ENCODE data around the gene DGKI. TPM values are rescaled to one million over a fixed set of nuclear protein-coding genes. Genes with fewer than 3 reads are reported as not detected.
"Not testable (repeated sequence)": the region's sequence is repeated elsewhere in the genome, so short reads cannot be mapped to it uniquely, and the experiment has no call there.

Gene DGKI
- total RNA-seq, 4 donors from 2014 or later: 0.42 to 6.2 (median 2.0) TPM

DNA sequence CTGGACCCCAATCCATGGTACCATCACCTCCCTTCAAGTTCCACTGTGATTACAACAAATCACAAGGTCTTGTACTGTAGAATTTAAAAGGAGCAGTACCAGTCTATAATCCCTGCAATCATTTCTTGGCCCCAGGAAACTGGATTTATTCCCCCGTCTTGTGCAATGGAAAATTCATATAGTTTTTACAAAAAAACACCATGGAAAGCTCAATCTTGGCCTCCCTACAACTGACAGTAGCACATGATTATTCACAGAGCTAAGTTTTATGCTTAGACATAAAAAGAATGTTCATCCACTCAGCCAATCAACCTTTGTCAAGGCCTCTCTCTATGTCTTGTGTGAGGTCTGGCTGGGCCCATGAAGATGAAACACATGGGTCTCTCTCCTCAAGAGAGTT lies 10.2 kb downstream of the DGKI start:
- Histone ChIP-seq H3K27me3 (no peaks in the 10 kb centered on the region), H3K27ac (no peak overlapping the region), H3K9me3 (peaks cover 4% of the 10 kb centered on the region), H3K4me1 (no peaks in the 10 kb centered on the region), H3K4me3 (no peak overlapping the region), H3K36me3 (no peaks in the 10 kb centered on the region)
- 97% methylated on average over 1 of the region's 1 CpG for WGBS
- TF ChIP-seq, protein P1, sequence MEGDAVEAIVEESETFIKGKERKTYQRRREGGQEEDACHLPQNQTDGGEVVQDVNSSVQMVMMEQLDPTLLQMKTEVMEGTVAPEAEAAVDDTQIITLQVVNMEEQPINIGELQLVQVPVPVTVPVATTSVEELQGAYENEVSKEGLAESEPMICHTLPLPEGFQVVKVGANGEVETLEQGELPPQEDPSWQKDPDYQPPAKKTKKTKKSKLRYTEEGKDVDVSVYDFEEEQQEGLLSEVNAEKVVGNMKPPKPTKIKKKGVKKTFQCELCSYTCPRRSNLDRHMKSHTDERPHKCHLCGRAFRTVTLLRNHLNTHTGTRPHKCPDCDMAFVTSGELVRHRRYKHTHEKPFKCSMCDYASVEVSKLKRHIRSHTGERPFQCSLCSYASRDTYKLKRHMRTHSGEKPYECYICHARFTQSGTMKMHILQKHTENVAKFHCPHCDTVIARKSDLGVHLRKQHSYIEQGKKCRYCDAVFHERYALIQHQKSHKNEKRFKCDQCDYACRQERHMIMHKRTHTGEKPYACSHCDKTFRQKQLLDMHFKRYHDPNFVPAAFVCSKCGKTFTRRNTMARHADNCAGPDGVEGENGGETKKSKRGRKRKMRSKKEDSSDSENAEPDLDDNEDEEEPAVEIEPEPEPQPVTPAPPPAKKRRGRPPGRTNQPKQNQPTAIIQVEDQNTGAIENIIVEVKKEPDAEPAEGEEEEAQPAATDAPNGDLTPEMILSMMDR (IDR thresholded peaks at IDR 0.05): no peak
- DNase-seq (ENCODE audit: low spot score in 2 of 2): no peak

DNA sequence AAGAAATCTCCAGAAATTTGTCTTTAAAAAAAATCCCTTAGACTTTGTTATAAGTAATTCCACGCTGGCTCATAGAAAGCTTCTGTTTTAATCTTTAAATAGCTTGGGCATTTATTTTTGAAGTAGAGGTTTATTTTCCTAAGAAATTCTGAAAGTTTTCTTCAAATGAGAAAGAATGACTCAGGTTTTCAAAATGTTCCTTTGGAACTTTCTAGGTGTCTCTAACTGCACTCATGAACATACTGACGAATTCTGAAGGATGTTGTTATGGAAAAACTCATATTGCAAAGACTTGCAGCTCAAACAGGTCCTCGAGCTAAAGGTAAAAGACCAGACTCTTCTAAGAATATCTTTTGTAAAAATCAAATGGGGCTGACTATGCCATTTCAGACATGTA lies 10.7 kb downstream of the DGKI start:
- WGBS: 81% methylated on average over 3 of the region's 3 CpGs
- Histone ChIP-seq H3K4me1 (no peaks in the 10 kb centered on the region), H3K36me3 (no peaks in the 10 kb centered on the region), H3K27ac (no peak overlapping the region), H3K27me3 (no peaks in the 10 kb centered on the region), H3K9me3 (peaks cover 4% of the 10 kb centered on the region), H3K4me3 (no peak overlapping the region)
- TF ChIP-seq, protein P1 (IDR thresholded peaks at IDR 0.05): no peak
- TF ChIP-seq EP300 (IDR thresholded peaks at IDR 0.05) (no peak), POLR2A (IDR thresholded peaks at IDR 0.05) (no peak), POLR2AphosphoS5 (IDR thresholded peaks at IDR 0.05) (no peak)
- DNase-seq (ENCODE audit: low spot score in 2 of 2): no peak

DNA sequence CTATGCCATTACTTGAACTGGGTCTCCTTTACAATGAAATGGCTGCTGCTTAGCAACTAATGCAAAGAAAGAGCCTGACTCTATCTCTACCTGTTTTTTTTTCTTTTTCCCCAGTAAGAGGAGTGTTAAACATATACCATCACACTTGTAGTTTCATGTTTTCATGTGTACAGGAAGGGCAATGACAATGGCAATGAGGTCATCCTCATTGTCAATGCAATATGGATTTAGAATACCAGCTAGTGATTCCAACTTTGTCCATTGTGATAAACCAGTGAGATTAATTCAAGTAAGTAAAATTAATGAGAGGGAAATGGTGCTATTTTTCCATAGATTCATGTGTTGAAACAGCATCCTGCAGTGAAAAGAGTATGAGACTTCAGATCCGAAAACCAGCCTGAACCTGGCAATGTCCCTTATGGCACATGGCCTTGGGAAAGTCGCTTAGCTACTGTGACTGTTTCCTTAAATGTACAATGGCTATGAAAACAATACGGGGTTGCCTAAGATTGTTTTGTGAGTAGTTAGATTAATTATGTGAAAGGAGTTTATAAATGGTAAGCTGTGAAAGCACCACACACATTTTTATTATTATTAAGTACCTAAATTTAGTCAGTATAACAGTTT lies 11.2 kb downstream of the DGKI start:
- H3K4me1 ChIP-seq: no peaks in the 10 kb centered on the region
- H3K4me3 ChIP-seq: no peak overlapping the region
- H3K27ac ChIP-seq: no peak overlapping the region
- H3K9me3 ChIP-seq: peaks cover 4% of the 10 kb centered on the region
- DNase-seq (ENCODE audit: low spot score in 2 of 2): no peak
- TF ChIP-seq POLR2AphosphoS5 (IDR thresholded peaks at IDR 0.05): no peak
- TF ChIP-seq EP300 (IDR thresholded peaks at IDR 0.05): no peak
- TF ChIP-seq POLR2A (IDR thresholded peaks at IDR 0.05): no peak
- H3K27me3 ChIP-seq: no peaks in the 10 kb centered on the region
- H3K36me3 ChIP-seq: no peaks in the 10 kb centered on the region
- WGBS: 69% methylated on average over 3 of the region's 3 CpGs

DNA sequence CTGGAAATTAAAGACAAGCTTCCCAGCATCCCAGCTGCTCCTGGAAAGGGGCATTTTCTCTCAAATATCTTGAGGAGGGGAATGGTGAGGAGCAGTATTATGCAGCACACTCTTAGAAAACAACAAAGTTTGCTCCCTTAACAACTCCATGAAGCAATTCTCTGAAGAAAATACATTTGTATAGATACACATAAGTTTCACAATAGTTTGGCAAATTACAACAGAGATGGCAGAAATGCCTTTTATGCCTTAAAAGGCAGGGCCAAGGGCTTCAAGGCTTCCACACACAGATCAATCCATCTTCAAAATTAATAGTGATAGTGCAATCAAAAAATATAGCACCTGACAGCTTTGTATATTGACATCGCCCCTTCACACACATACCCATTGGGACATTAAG lies 12.2 kb downstream of the DGKI start:
- Histone ChIP-seq H3K27ac (no peak overlapping the region), H3K9me3 (peaks cover 4% of the 10 kb centered on the region), H3K4me3 (no peak overlapping the region), H3K27me3 (no peaks in the 10 kb centered on the region), H3K4me1 (no peaks in the 10 kb centered on the region), H3K36me3 (no peaks in the 10 kb centered on the region)
- TF ChIP-seq, protein P1 (IDR thresholded peaks at IDR 0.05): no peak
- TF ChIP-seq POLR2A (IDR thresholded peaks at IDR 0.05) (no peak), POLR2AphosphoS5 (IDR thresholded peaks at IDR 0.05) (no peak), EP300 (IDR thresholded peaks at IDR 0.05) (no peak)
- WGBS: 92% methylated on average over 1 of the region's 1 CpG
- DNase-seq (ENCODE audit: low spot score in 2 of 2): no peak

DNA sequence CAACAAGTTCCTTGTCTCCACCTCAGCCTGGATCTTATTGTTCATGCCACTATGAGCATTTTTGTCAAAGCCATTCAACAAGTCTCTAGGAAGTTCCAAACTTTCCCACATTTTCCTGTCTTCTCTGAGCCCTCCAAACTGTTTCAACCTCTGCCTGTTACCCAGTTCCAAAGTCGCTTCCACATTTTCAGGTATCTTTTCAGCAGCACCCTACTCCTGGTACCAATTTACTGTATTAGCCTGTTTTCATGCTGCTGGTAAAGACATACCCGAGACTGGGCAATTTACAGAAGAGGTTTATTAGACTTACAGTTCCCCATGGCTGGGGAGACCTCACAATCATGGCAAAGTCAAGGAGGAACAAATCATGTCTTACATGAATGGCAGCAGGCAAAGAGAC lies 13.8 kb downstream of the DGKI start:
- not testable (repeated sequence) for H3K4me3 ChIP-seq; H3K36me3 ChIP-seq; DNase-seq (ENCODE audit: low spot score in 2 of 2); H3K27ac ChIP-seq; H3K9me3 ChIP-seq; H3K27me3 ChIP-seq; H3K4me1 ChIP-seq
- WGBS: 100% methylated on average over 2 of the region's 2 CpGs

DNA sequence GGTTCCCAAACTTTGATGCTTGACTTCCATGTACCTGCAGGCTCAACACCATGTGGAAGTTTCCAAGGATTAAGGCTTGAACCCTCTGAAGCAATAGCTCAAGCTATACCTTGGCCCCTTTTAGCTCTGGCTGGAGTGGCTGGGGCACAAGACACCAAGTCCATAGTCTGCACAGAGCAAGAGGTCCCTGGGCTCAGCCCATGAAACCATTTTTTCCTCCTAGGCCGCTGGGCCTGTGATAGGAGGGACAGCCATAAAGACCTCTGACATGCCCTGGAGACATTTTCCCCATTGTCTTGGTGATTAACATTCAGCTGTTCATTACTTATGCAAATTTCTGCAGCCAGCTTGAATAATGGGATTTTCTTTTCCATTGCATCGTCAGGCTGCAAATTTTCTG lies 14.4 kb downstream of the DGKI start:
- no peaks in the 10 kb centered on the region for H3K27me3 ChIP-seq
- no peaks in the 10 kb centered on the region for H3K4me1 ChIP-seq
- DNase-seq (ENCODE audit: low spot score in 2 of 2): no peak
- TF ChIP-seq EP300 (IDR thresholded peaks at IDR 0.05) (no peak), POLR2A (IDR thresholded peaks at IDR 0.05) (no peak), POLR2AphosphoS5 (IDR thresholded peaks at IDR 0.05) (no peak)
- TF ChIP-seq, protein P1 (IDR thresholded peaks at IDR 0.05): no peak
- H3K27ac ChIP-seq: no peak overlapping the region
- WGBS: 92% methylated on average over 2 of the region's 2 CpGs
- peaks cover 4% of the 10 kb centered on the region for H3K9me3 ChIP-seq
- H3K36me3 ChIP-seq: no peaks in the 10 kb centered on the region
- no peak overlapping the region for H3K4me3 ChIP-seq

DNA sequence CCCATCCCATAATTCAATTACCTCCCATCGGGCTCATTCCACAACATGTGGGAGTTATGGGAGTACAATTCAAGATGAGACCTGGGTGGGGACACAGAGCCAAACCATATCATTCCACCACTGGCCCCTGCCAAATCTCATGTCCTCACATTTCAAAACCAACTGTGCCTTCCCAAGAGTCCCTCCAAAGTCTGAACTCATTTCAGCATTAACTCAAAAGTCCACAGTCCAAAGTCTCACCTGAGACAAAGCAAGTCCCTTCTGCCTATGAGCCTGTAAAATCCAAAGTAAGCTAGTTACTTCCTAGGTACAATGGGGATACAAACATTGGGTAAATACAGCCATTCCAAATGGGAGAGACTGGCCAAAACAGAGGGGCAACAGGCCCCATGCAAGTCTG lies 15.2 kb downstream of the DGKI start:
- WGBS: 100% methylated on average over 1 of the region's 1 CpG
- H3K36me3 ChIP-seq; H3K27ac ChIP-seq; DNase-seq (ENCODE audit: low spot score in 2 of 2); H3K4me1 ChIP-seq; H3K27me3 ChIP-seq; H3K9me3 ChIP-seq; H3K4me3 ChIP-seq: not testable (repeated sequence)

All from suprapubic skin (tissue), 4 donors.